ENCODE measurements around the gene KRTAP10-3. TPM values are rescaled to one million over a fixed set of nuclear protein-coding genes. Genes with fewer than 3 reads are reported as not detected.
"Not testable (repeated sequence)": the region's sequence is repeated elsewhere in the genome, so short reads cannot be mapped to it uniquely, and the experiment has no call there.

The KRTAP10-3 gene
- total RNA-seq, 1 experiment from 2014 or later: not detected

- no peak for DNase-seq (ENCODE audit: low read depth)
Measured at GRCh38 chr21:44571844-44572782, 13.5 kb upstream of the KRTAP10-3 start.

- no peak for DNase-seq (ENCODE audit: low read depth)
Measured at GRCh38 chr21:44571296-44571695, 12.7 kb upstream of the KRTAP10-3 start.

GRCh38 chr21:44569861-44570517 is 11.4 kb upstream of the KRTAP10-3 start:
- no peak for DNase-seq (ENCODE audit: low read depth)

GRCh38 chr21:44568667-44569556 is 10.3 kb upstream of the KRTAP10-3 start:
- DNase-seq (ENCODE audit: low read depth): peak; percentile 16

- DNase-seq (ENCODE audit: low read depth): no peak
Measured at GRCh38 chr21:44568261-44568660, 9.7 kb upstream of the KRTAP10-3 start.

- no peak for DNase-seq (ENCODE audit: low read depth)
Measured at GRCh38 chr21:44567481-44568171, 9.0 kb upstream of the KRTAP10-3 start.

- no peak for DNase-seq (ENCODE audit: low read depth)
Measured at GRCh38 chr21:44566403-44566802, 7.8 kb upstream of the KRTAP10-3 start.

GRCh38 chr21:44564886-44565598 is 6.4 kb upstream of the KRTAP10-3 start:
- DNase-seq (ENCODE audit: low read depth): no peak

- no peak for DNase-seq (ENCODE audit: low read depth)
Measured at GRCh38 chr21:44564099-44564498, 5.5 kb upstream of the KRTAP10-3 start.

- not testable (repeated sequence) for DNase-seq (ENCODE audit: low read depth)
Measured at GRCh38 chr21:44558329-44558675, 293 bp downstream of the KRTAP10-3 start.

GRCh38 chr21:44557491-44558328 is 885 bp downstream of the KRTAP10-3 start:
- DNase-seq (ENCODE audit: low read depth): no peak

GRCh38 chr21:44556879-44557278 is 1.7 kb downstream of the KRTAP10-3 start:
- DNase-seq (ENCODE audit: low read depth): no peak

GRCh38 chr21:44555200-44555875 is 3.3 kb downstream of the KRTAP10-3 start:
- DNase-seq (ENCODE audit: low read depth): no peak

GRCh38 chr21:44552681-44553080 is 5.9 kb downstream of the KRTAP10-3 start:
- no peak for DNase-seq (ENCODE audit: low read depth)

GRCh38 chr21:44552136-44552535 is 6.5 kb downstream of the KRTAP10-3 start:
- DNase-seq (ENCODE audit: low read depth): no peak

- no peak for DNase-seq (ENCODE audit: low read depth)
Measured at GRCh38 chr21:44551340-44551961, 7.1 kb downstream of the KRTAP10-3 start, which contains the start of gene KRTAP10-2. Gene KRTAP10-2, minus strand, starts transcription at chr21:44551505. Its CDS starts 47 bp downstream, at chr21:44551458.

GRCh38 chr21:44550807-44551206 is 7.8 kb downstream of the KRTAP10-3 start:
- no peak for DNase-seq (ENCODE audit: low read depth)

GRCh38 chr21:44550285-44550684 is 8.3 kb downstream of the KRTAP10-3 start:
- DNase-seq (ENCODE audit: low read depth): not testable (repeated sequence)

All from RPMI7951 (cell line).